Karpas-422 (cell line): ENCODE results near the gene RABGAP1L. TPM values are rescaled to one million over a fixed set of nuclear protein-coding genes. Genes with fewer than 3 reads are reported as not detected.
A peak's percentile ranks its signal among the peaks of the same experiment; 100 is the strongest.

ENCODE experiments used
- DNase-seq: peaks from one replicate; pipeline ENCODE4 v3.0.0-alpha.2; 2015
- H2AFZ ChIP-seq: fragments of 200-600 bp; sonication (generic); 2 replicates; pipeline ENCODE4 v1.6.1; 2014; ENCODE audit warnings: antibody characterized with exemption, low read length, mixed read lengths
- H3K27ac ChIP-seq: fragments of 200-600 bp; sonication (generic); 2 replicates; pipeline ENCODE4 v1.5.1; 2014; ENCODE audit warnings: mild to moderate bottlenecking, low read length, moderate library complexity
- H3K27me3 ChIP-seq: fragments of 200-600 bp; sonication (generic); 2 replicates; pipeline ENCODE4 v1.6.1; 2014; ENCODE audit warnings: low read length, mixed read lengths
- H3K36me3 ChIP-seq: fragments of 200-600 bp; sonication (generic); 2 replicates; pipeline ENCODE4 v1.6.1; 2014; ENCODE audit warnings: low read length, mixed read lengths; ENCODE audit not compliant: insufficient read depth
- H3K4me1 ChIP-seq: fragments of 200-600 bp; sonication (generic); 2 replicates; pipeline ENCODE4 v1.6.1; 2014; ENCODE audit warnings: mild to moderate bottlenecking, low read length, mixed read lengths
- H3K4me2 ChIP-seq: fragments of 200-600 bp; sonication (generic); 2 replicates; pipeline ENCODE4 v1.6.1; 2014; ENCODE audit warnings: low read length, low read depth, mild to moderate bottlenecking; ENCODE audit not compliant: poor library complexity, severe bottlenecking
- H3K4me3 ChIP-seq: fragments of 200-600 bp; sonication (generic); 2 replicates; pipeline ENCODE4 v1.5.1; 2014; ENCODE audit warnings: mild to moderate bottlenecking, antibody characterized with exemption, low read length, mixed read lengths
- H3K79me2 ChIP-seq: fragments of 200-600 bp; sonication (generic); 2 replicates; pipeline ENCODE4 v1.6.1; 2014; ENCODE audit warnings: mild to moderate bottlenecking, low read length, mixed read lengths
- H3K9ac ChIP-seq: fragments of 200-600 bp; sonication (generic); 2 replicates; pipeline ENCODE4 v1.6.0; 2014; ENCODE audit warnings: low read length
- H3K9me2 ChIP-seq: fragments of 200-600 bp; sonication (generic), shearing (Covaris generic); replicated peaks from 2 replicates; pipeline ENCODE4 v1.6.0; 2014; ENCODE audit warnings: mild to moderate bottlenecking, low read length, moderate library complexity; ENCODE audit not compliant: insufficient read depth
- H3K9me3 ChIP-seq: fragments of 300-700, 200-600 bp; sonication (generic); 2 replicates; pipeline ENCODE4 v1.6.1; 2014; ENCODE audit warnings: low read length, mixed read lengths
- H4K20me1 ChIP-seq: fragments of 200-600 bp; sonication (generic); 2 replicates; pipeline ENCODE4 v1.6.1; 2014; ENCODE audit warnings: mild to moderate bottlenecking, antibody characterized with exemption, low read length, low read depth; ENCODE audit not compliant: insufficient read depth
- total RNA-seq: library from RNA; depleted of rRNA; stranded (reverse); fragments of >200 nt; shearing (Covaris generic); gene quantifications from 2 replicates; pipeline ENCODE4 v1.2.3, GENCODE V29; 2014; ENCODE audit warnings: low replicate concordance

RABGAP1L gene
- total RNA-seq, 1 experiment from 2014 or later, result 28.9 TPM

DNA sequence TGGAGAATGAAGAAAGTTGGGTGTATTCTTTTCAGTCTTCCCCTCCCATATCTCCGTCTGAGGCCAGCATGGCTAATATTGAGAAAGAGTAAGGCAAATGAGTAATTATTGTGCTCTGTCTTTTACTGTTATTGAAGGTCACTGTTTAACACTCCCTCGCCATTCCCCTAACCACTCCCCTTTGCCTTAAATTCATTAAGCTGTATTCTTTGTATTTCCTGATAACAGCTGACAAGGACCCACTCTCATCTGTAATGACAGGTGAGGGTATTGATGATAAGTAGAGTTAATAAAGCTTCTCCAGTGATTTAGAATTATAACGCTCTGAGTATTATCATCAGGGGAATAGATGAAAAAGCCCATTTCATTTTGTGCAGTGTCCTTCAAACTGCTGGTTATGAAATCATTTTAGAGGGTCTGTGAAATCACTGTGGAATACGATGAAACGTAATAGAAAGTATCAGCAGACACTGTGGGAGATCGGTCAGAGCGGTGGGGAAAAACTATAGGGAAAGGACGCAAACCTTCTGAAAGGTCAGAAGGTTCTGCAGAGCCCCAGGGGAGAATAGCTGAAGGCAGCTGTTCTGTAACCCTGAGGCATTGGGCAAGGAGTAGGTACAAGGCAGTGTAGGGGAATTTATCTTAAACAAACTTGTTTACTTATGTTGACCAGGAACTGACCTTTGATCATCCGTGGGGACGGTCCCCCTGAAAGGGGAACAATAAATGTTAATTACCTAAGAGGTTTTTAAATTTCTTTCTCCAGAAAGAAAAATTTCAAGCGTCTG lies 794.2 kb downstream of the RABGAP1L start:
- peak overlapping the region; percentile 93 for H2AFZ ChIP-seq
- H4K20me1 ChIP-seq, result no peaks in the 10 kb centered on the region
- peaks cover 58% of the 10 kb centered on the region for H3K4me1 ChIP-seq
- peak overlapping the region; percentile 58 for H3K4me3 ChIP-seq
- H3K9me3 ChIP-seq, result no peaks in the 10 kb centered on the region
- peak overlapping the region; percentile 93 for H3K4me2 ChIP-seq
- DNase-seq, result peak; percentile 47
- H3K27me3 ChIP-seq, result no peaks in the 10 kb centered on the region
- no peaks in the 10 kb centered on the region for H3K9me2 ChIP-seq
- peak overlapping the region; percentile 54 for H3K9ac ChIP-seq
- H3K36me3 ChIP-seq, result no peaks in the 10 kb centered on the region
- peak overlapping the region; percentile 90 for H3K27ac ChIP-seq
- no peaks in the 10 kb centered on the region for H3K79me2 ChIP-seq

DNA sequence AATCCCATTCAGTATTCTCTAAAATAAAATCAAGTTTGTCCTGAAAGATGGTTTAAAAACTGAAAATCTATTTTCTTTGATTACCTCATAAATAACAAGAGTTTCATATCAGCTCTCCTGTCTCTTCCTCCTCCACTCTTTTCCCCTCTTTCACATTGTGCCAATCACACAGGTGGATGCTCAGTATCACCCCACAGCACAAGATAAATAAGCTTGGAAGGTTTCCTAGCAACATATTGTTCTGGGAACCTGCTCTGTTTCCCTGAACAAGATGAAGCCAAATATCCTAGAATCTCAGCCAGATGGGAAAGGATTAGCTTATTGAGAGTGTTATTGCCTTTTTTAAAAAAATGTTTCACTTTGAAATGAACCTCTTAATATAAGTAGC lies 794.7 kb downstream of the RABGAP1L start:
- no peaks in the 10 kb centered on the region for H4K20me1 ChIP-seq
- no peaks in the 10 kb centered on the region for H3K36me3 ChIP-seq
- H3K4me2 ChIP-seq, result peak overlapping the region; percentile 93
- H3K4me3 ChIP-seq, result peak overlapping the region; percentile 58
- H3K9me3 ChIP-seq, result no peaks in the 10 kb centered on the region
- DNase-seq, result no peak
- no peaks in the 10 kb centered on the region for H3K27me3 ChIP-seq
- peak overlapping the region; percentile 90 for H3K27ac ChIP-seq
- 0 out of 2 replicates have a peak overlapping the region, but pooled peaks have one; percentile 93 for H2AFZ ChIP-seq
- H3K4me1 ChIP-seq, result peaks cover 56% of the 10 kb centered on the region
- H3K9ac ChIP-seq, result peak overlapping the region; percentile 54
- H3K79me2 ChIP-seq, result no peaks in the 10 kb centered on the region
- no peaks in the 10 kb centered on the region for H3K9me2 ChIP-seq

DNA sequence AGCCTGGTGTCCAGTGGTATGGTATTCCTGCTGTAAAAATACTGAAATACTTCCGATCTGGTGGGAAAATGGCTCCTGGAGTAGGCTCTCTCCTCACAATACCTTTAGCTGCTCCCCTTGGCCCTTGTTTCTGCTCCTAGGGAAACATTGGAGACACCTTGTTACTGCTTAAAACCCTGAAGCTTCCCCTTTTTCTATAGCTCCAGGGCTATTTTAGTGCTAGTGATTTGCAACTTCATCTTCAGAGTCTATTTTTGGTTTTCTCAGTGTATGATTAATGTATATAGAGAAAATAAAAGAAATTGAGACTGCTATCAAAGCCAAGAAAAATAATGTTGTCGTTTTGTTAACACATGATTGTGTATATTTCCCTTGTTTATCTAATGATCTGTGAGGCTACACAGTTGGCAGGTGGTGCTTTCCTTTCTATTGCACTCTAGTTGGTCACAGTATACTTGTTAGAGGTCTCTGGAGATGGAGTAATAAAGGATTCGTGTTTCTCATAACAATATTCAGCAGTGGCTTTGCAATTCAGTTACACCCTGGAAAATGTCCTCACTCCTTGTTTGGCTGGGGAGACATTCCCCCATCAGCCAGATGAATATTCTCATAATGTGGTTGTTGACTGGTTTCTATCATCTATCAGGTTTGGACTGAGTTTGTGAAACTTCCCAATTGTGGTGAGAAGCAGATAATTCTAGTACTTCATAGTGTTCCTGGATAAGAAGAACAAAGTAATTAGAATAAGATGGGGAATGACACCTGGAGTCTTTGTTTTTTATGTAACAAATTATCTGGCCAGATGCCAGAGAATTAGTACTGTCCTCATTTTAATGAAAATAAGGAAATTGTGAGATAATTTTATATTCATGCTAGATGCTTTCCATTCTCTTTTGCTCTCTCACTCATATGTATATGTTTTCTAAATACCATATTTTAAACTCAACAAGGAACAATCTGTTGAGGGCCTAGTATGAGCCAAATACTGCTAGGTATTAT lies 795.6 kb downstream of the RABGAP1L start:
- Histone ChIP-seq H3K4me1 (peaks cover 55% of the 10 kb centered on the region), H2AFZ (0 out of 2 replicates have a peak overlapping the region, but pooled peaks have one; percentile 1), H3K27me3 (no peaks in the 10 kb centered on the region), H3K27ac (peak overlapping the region; percentile 90), H3K36me3 (no peaks in the 10 kb centered on the region), H3K79me2 (no peaks in the 10 kb centered on the region), H3K9me2 (no peaks in the 10 kb centered on the region), H3K4me3 (peak overlapping the region; percentile 58), H4K20me1 (no peaks in the 10 kb centered on the region), H3K9me3 (no peaks in the 10 kb centered on the region), H3K4me2 (peak overlapping the region; percentile 93), H3K9ac (peak overlapping the region; percentile 54)
- DNase-seq, result peak; percentile 79

DNA sequence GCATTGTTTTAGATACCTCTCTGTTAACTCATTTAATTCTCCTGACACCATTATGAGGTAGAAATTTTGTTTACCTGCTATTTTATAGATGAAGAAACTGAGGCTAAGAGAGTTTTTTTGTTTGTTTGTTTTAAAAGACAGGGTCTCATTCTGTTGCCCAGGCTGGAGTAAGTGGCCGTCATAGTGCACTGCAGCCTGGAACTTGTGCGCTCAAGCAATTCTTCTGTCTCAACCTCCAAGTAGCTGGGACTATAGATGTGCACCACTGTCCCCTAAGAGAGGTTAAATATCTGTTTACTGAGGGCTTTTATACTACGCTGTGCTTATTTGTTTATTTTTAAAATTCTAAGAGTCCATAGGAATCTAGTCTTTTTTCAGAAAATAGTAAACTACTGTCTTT lies 796.8 kb downstream of the RABGAP1L start:
- H3K27me3 ChIP-seq, result no peaks in the 10 kb centered on the region
- H3K9ac ChIP-seq, result no peak overlapping the region
- H3K4me2 ChIP-seq, result no peak overlapping the region
- no peak overlapping the region for H2AFZ ChIP-seq
- H3K4me1 ChIP-seq, result peaks cover 55% of the 10 kb centered on the region
- H3K27ac ChIP-seq, result peak overlapping the region; percentile 90; the same call in 1 of the 2 replicates
- H4K20me1 ChIP-seq, result no peaks in the 10 kb centered on the region
- H3K4me3 ChIP-seq, result no peak overlapping the region
- H3K79me2 ChIP-seq, result no peaks in the 10 kb centered on the region
- H3K9me3 ChIP-seq, result no peaks in the 10 kb centered on the region
- no peak for DNase-seq
- no peaks in the 10 kb centered on the region for H3K36me3 ChIP-seq
- no peaks in the 10 kb centered on the region for H3K9me2 ChIP-seq

DNA sequence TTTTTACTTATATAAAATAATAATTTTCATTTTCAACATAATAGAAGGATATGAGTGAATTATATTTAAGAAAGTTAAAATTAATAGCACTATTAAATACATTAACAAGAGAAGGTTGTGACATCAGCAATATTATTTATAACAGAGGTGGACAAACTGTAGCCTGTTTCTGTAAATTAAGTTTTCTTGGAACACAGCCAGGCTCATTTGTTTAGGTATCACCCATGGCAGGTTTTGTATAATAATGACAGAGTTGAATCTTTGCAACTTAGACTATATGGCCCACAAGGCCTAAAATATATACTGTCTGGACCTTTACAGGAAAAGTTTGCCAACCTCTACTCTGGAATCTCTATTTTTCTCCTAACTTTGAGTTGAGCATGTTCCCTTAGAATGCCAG lies 797.7 kb downstream of the RABGAP1L start:
- no peaks in the 10 kb centered on the region for H4K20me1 ChIP-seq
- no peaks in the 10 kb centered on the region for H3K27me3 ChIP-seq
- peak overlapping the region; percentile 20; the same call in 1 of the 2 replicates for H2AFZ ChIP-seq
- H3K36me3 ChIP-seq, result no peaks in the 10 kb centered on the region
- H3K4me3 ChIP-seq, result no peak overlapping the region
- no peaks in the 10 kb centered on the region for H3K9me3 ChIP-seq
- H3K4me2 ChIP-seq, result peak overlapping the region; percentile 38
- H3K9me2 ChIP-seq, result no peaks in the 10 kb centered on the region
- DNase-seq, result peak; percentile 60
- peaks cover 55% of the 10 kb centered on the region for H3K4me1 ChIP-seq
- no peaks in the 10 kb centered on the region for H3K79me2 ChIP-seq
- H3K27ac ChIP-seq, result peak overlapping the region; percentile 24; the same call in 1 of the 2 replicates
- H3K9ac ChIP-seq, result no peak overlapping the region

DNA sequence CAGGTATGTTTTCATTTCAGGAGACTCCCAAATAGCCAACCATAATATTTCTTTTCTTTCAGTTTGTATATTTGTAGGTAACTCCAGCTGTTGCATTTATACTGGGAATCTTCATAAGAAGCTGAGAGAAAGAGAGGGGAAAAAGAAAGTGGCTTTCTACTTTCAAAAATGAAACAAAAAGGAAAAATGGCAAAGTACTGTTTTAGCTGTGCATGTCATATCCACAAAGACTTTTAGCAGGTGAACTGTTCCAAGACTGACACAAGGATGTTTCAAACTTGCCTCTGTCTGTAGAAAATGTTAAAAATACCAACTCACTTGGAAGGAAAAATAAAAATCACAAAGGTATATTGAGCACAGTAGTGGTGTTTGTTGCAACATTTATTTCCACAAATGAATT lies 798.5 kb downstream of the RABGAP1L start:
- peak overlapping the region; percentile 38 for H3K4me2 ChIP-seq
- no peaks in the 10 kb centered on the region for H3K9me3 ChIP-seq
- DNase-seq, result no peak
- H3K4me3 ChIP-seq, result no peak overlapping the region
- no peaks in the 10 kb centered on the region for H3K27me3 ChIP-seq
- no peak overlapping the region for H3K9ac ChIP-seq
- H3K79me2 ChIP-seq, result no peaks in the 10 kb centered on the region
- no peak overlapping the region for H2AFZ ChIP-seq
- H3K36me3 ChIP-seq, result no peaks in the 10 kb centered on the region
- H3K27ac ChIP-seq, result no peak overlapping the region
- H3K4me1 ChIP-seq, result peaks cover 51% of the 10 kb centered on the region
- no peaks in the 10 kb centered on the region for H4K20me1 ChIP-seq
- H3K9me2 ChIP-seq, result no peaks in the 10 kb centered on the region

DNA sequence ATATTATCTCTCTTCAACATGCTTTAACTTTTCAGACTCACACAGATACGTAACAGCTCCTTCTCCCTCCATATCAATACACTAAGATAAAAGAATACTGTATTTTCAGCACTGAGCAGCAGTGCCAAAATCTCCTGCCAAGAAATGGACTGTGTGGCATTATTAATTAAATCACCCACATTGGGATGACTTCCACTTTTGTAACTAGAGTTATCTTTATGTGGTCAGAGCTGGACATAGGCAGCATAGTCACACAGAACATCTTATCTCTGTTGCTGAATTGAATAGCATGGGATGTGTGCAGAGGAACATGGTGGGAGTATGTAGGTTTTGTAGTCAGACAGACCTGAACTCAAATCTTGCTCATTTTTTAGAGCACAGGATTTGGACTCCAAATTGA lies 799.1 kb downstream of the RABGAP1L start:
- Histone ChIP-seq H3K4me3 (no peak overlapping the region), H3K27ac (no peak overlapping the region), H3K4me1 (peaks cover 47% of the 10 kb centered on the region), H3K9ac (no peak overlapping the region), H2AFZ (no peak overlapping the region), H4K20me1 (no peaks in the 10 kb centered on the region), H3K27me3 (no peaks in the 10 kb centered on the region), H3K4me2 (no peak overlapping the region), H3K79me2 (no peaks in the 10 kb centered on the region), H3K9me2 (no peaks in the 10 kb centered on the region), H3K36me3 (no peaks in the 10 kb centered on the region), H3K9me3 (no peaks in the 10 kb centered on the region)
- no peak for DNase-seq

DNA sequence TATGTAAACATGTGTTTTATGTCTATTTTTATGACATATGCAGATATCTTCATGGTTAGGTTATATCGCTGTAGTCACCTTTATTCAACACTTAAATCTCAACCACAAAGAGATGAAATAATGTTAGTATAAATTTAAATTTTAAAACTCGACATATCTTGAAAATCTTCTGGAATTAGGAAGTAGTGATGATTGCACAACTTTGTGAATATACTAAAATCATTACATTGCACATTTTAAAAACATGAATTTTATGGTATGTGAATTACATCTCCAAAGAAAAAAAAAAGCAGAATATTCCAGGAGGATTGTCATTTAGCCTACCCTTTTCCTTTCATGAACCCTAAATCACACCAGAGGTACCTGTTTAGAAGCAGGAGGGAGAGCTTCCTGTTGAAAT lies 801.0 kb downstream of the RABGAP1L start:
- no peaks in the 10 kb centered on the region for H3K36me3 ChIP-seq
- H3K9me2 ChIP-seq, result no peaks in the 10 kb centered on the region
- H3K27ac ChIP-seq, result no peak overlapping the region
- H3K79me2 ChIP-seq, result no peaks in the 10 kb centered on the region
- H3K27me3 ChIP-seq, result no peaks in the 10 kb centered on the region
- H3K9me3 ChIP-seq, result no peaks in the 10 kb centered on the region
- no peak overlapping the region for H3K4me3 ChIP-seq
- peaks cover 39% of the 10 kb centered on the region for H3K4me1 ChIP-seq
- H3K9ac ChIP-seq, result no peak overlapping the region
- H2AFZ ChIP-seq, result no peak overlapping the region
- no peak overlapping the region for H3K4me2 ChIP-seq
- DNase-seq, result no peak
- no peaks in the 10 kb centered on the region for H4K20me1 ChIP-seq
